Right ventricle myocardium inferior (tissue), 1 donor: ENCODE measurements around the gene ATP13A3. TPM values are rescaled to one million over a fixed set of nuclear protein-coding genes. Genes with fewer than 3 reads are reported as not detected.
A peak's percentile ranks its signal among the peaks of the same experiment; 100 is the strongest.

Experiments
- ATAC-seq: fragments of 200-7000 bp; cut with Tn5 transposase; one replicate; pipeline ENCODE4 v1.9.1; 2020; ENCODE audit warnings: mild to moderate bottlenecking, moderate library complexity
- DNase-seq: peaks from one replicate; pipeline ENCODE4 v3.0.0; 2021; ENCODE audit errors: missing footprints
- intact Hi-C: fragments of 100-400 bp; cut with DNase I; formaldehyde crosslinking; loops from one replicate; pipeline ENCODE4 v1.11.0; 2022
- total RNA-seq: library from RNA; stranded (reverse); fragmentation: NEBNext Ultra II Directional; extraction: Animal tissue kit (Norgen Biotek cat#: 25700); gene quantifications from one replicate; pipeline ENCODE4 v1.2.1, GENCODE V29; 2021
- donor health status: DM: no; HTN: yes; CAD: no; lungs with severe emphysema.

The ATP13A3 gene
- total RNA-seq, 1 donor from 2014 or later = 55.3 TPM

GRCh38 chr3:194405766-194406165 lies 81.0 kb downstream of the ATP13A3 start:
- DNase-seq = no peak
- no peak for ATAC-seq
- intact Hi-C loops = loop anchor here (2.0 kb wide), 1 partner anchor 73 kb away; no protein-coding TSS in a partner anchor

GRCh38 chr3:194404365-194405140 lies 82.2 kb downstream of the ATP13A3 start:
- no peak for ATAC-seq
- intact Hi-C loops = loop anchor here (2.0 to 5.0 kb wide), 2 partner anchors 72 to 622 kb away; no protein-coding TSS in a partner anchor
- DNase-seq = no peak

GRCh38 chr3:194401868-194402329 lies 84.9 kb downstream of the ATP13A3 start:
- intact Hi-C loops = loop anchor here (5.0 kb wide), 1 partner anchor 620 kb away; no protein-coding TSS in a partner anchor
- DNase-seq (no peak), ATAC-seq (no peak)

GRCh38 chr3:194401346-194401745 lies 85.5 kb downstream of the ATP13A3 start:
- no peak for ATAC-seq
- no peak for DNase-seq
- intact Hi-C loops = loop anchor here (5.0 kb wide), 1 partner anchor 619 kb away; no protein-coding TSS in a partner anchor

GRCh38 chr3:194399874-194400411 lies 86.9 kb downstream of the ATP13A3 start:
- DNase-seq = no peak
- ATAC-seq = no peak
- intact Hi-C loops = loop anchor here (5.0 kb wide), 1 partner anchor 618 kb away; no protein-coding TSS in a partner anchor

GRCh38 chr3:194399166-194399565 lies 87.6 kb downstream of the ATP13A3 start, which contains the start of gene GP5:
Gene GP5, minus strand, starts transcription at chr3:194399266. Its CDS starts 984 bp downstream, at chr3:194398282.
- ATAC-seq (no peak), DNase-seq (no peak)
- intact Hi-C loops = no loop called here

- ATAC-seq (peak; percentile 27), DNase-seq (no peak)
- intact Hi-C loops = no loop called here
These were observed 89.0 kb downstream of the ATP13A3 start for GRCh38 chr3:194397757-194398312.

- ATAC-seq = no peak
- intact Hi-C loops = no loop called here
- DNase-seq = no peak
These were observed 89.7 kb downstream of the ATP13A3 start for GRCh38 chr3:194396859-194397756.

GRCh38 chr3:194396539-194396858 lies 90.3 kb downstream of the ATP13A3 start:
- intact Hi-C loops = no loop called here
- DNase-seq (no peak), ATAC-seq (no peak)

- ATAC-seq (peak; percentile 60), DNase-seq (no peak)
- intact Hi-C loops = no loop called here
These were observed 90.8 kb downstream of the ATP13A3 start for GRCh38 chr3:194395778-194396538.

GRCh38 chr3:194395212-194395611 lies 91.6 kb downstream of the ATP13A3 start:
- ATAC-seq (no peak), DNase-seq (no peak)
- intact Hi-C loops = no loop called here

GRCh38 chr3:194392576-194392975 lies 94.2 kb downstream of the ATP13A3 start:
- DNase-seq (no peak), ATAC-seq (no peak)
- intact Hi-C loops = no loop called here

GRCh38 chr3:194390835-194391234 lies 96.0 kb downstream of the ATP13A3 start:
- DNase-seq (no peak), ATAC-seq (no peak)
- intact Hi-C loops = no loop called here

GRCh38 chr3:194389269-194389668 lies 97.5 kb downstream of the ATP13A3 start:
- intact Hi-C loops = no loop called here
- no peak for ATAC-seq
- no peak for DNase-seq

GRCh38 chr3:194387926-194388418 lies 98.8 kb downstream of the ATP13A3 start:
- DNase-seq (no peak), ATAC-seq (no peak)
- intact Hi-C loops = no loop called here

GRCh38 chr3:194387276-194387675 lies 99.5 kb downstream of the ATP13A3 start:
- intact Hi-C loops = no loop called here
- ATAC-seq = no peak

GRCh38 chr3:194386648-194387047 lies 100.2 kb downstream of the ATP13A3 start:
- ATAC-seq = no peak
- intact Hi-C loops = no loop called here
- no peak for DNase-seq

More at GRCh38 chr3:194387276-194387675, 99.5 kb downstream of the ATP13A3 start:
- no peak for DNase-seq

- ATAC-seq (no peak), DNase-seq (no peak)
- intact Hi-C loops = no loop called here
These were observed 100.7 kb downstream of the ATP13A3 start for GRCh38 chr3:194386066-194386465.
